ENCODE results near the gene CASP6.

The CASP6 gene

DNA sequence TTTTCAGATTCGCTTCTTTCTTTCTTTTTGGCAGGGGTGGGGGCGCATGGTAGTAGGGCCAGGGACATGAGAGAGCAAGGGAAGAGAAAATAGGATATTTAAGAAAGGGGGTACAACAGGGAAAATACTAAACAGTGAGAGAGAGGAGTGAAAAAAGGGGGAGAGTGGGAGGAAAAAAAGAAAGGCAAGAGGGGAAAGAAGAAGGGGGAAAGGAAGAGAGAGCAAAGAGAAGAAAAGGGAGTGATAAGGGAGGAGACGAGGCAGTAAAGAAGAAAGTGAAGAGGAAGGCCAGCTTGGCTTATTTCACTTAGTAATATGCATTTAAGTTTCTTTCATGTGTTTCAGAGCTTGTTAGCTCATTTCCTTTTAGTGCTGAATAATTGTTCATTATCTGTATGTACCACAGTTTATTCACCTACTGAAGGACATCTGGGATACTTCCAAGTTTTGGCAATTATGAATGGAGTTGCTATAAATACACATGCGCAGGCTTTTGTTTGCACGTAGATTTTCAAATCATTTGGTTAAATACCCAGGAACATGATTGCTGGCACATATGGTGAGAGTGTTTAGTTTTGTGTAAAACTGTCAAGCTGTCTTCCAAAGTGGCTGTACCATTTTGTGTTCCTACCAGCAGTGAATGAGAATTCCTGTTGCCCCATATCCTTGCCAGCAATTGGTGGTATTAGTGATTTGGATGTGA, 37.3 kb downstream of the CASP6 start:
- no peak for DNase-seq

DNA sequence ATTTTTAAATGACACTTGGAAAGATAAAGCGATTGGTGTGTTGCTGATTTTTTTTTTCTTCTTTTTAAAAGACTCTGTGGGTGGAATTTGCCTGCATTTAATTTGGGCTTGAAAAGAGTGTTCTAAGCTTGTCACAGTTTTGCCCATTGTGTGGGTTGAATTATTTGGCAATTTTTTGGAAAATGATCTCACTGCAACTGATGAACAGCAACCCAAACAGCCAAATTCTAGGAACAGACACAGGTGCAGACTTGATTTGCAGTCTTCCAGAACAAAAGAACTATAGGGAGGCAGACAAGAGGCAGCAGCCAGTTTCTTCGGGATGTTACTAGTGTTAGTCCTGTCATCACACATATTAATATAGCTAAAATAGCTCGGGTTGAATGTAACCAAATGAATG, 40.5 kb downstream of the CASP6 start:
- DNase-seq, result no peak

DNA sequence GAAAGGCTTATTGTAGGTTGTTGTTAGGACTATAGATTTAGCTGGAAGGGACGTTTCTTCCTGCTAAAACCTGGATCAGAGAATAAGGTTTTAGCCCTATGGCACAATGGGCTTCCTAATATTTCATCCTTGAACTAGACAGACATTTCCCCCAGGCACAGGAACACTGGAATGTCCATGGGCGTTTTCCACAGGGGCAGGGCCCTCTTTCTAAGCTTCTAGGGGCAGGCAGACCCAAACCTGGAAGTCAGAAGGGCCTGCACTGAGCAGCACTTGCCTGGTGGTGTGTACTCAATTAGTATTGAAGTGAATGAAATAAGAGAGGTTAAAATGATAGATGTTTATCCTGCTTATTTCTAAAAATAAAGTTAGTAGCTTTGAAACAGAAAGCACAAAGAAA, 41.1 kb downstream of the CASP6 start:
- DNase-seq, result no peak

DNA sequence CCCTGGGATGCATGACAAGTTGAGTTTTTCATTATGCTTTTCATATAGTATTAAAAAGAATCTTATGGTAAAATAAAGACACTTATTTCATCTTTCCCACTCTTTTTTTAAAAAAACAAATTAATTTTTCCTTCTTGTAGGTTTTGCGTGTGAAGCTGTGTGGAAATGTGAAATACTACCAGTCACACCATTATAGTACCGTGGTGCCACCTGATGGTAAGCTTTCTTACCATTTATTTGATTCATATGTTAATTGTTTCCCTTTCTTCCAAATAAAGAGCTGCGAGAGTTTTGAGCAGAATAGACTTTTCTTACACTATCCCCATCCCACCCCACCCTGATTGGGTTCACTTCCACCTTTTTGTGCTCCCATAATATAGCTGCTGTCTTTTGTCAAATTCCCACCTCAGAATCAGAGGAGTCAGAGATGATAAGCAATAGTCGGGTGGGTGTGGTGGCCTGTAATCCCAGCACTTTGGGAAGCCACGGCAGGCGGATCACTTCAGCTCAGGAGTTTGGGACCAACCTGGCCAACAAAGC, 44.3 kb downstream of the CASP6 start:
- no peak for DNase-seq

DNA sequence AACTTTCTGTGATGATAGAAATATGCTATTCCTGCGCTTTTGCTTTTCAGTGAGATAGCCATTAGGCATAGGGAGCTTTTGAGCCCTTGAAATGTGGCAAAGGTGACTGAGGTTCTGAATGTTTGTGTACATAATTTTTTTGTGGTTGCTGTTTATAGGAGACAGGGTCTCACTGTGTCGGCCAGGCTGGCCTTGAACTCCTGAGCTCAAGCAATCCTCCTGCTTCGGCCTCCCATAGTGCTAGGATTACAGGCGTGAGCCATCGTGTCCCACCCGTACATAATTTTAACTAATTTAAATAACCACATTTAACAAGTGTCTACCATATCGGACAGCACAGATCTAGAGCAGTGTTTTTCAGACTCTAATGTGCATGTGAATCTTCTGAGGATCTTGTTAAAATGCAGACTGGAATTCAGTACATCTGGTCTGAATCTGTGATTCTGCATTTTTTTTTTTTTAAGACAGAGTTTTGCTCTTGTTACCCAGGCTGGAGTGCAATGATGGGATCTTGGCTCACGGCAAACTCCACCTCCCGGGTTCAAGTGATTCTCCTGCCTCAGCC, 45.3 kb downstream of the CASP6 start:
- DNase-seq, result no peak

DNA sequence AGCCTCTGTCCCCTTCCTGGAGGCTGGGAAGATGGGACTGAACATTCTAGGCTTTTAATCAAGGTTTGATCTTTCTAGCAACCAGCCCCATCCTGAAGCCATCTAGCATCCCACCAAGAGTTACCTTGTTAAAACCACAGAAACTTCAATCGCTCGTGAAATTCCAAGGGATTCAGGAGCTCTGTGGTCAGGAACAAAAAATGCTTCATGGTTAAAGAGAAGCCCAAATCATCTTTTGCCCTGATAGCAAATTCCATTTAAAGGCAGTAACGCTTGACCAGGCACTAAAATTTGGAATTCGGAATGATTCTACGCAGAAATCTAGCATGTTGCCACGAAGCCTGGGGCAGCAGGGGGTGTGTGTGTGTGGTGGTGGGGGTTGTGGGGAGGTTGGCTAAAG, 47.8 kb downstream of the CASP6 start:
- DNase-seq, result no peak

DNA sequence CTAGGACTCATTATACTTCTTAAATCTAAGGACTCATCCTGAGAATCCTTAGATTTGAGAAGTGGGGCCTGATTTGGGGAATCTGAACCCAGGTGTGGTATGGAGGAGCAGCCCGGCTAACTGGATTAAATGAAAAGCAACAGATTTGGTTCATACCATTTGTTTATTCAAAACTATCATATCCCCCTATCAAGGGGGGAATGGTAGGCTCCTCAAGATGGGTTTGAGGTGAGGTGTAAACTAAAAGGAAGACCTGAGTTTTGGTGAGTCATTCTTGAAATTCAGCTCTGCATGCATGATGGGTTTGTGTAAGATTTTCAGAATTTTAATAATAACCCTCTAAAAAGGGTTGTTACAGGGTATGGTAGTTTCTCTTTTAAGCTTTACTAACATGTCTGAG, 53.4 kb downstream of the CASP6 start:
- DNase-seq, result no peak

DNA sequence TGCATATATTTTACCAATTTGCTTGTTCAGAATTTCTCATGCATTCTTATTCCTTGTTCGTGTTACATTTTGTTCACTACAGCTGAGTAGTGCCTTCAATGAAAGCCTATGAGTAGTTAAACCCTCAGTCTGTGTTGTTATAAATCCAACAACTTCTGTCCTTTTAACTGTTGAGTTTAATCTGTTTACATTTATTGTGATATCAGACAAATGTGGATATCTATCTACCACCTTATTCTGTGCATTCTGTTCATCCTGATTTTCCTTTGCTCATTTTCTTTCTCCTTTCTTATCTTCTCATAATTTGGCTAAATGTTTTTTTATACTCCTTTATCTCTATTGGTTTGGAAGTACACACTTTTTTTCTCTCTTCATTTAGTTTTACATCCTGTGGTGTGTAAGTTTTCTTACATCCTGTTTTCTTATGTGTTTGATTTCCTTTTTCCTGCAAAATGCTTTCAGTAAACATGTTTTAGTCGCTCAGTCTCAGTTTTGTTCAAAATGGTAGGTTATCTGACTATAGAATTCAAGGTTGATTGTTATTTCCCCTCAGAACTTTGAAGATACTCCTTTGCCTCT, 54.2 kb downstream of the CASP6 start:
- DNase-seq, result no peak

DNA sequence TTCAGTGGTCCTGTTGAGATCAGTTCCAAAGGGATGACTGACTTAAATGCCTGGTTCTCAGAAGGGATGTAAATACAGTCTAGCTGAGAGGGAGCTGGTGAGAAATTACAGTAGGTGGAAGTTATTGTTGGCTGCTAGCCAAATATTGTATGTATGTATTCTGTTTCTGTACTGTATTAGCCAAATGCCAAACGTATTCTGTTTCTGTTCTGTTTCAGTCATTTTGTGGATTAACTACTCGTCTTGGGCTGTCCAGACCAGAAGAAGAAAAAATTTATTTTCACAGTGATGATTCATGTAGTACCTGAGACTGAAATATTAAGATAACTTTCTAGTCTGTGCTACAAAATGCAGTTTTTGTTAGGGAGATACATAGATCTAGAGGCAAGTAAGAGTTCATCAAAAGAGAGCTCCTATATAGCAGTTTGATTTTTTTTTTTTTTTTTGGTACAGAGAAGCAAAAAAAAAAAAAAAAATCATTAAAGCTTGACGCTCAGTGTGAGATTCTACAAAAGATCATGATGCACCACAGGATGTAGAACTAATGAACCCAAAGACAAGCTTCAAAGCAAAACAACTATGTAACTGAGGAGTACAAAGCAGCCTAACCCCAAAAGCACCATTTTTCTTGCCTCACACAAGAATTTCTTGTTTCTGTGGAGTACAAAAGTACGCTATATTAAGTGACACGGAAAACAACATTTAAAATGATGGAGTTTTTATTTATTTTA, 54.8 kb downstream of the CASP6 start:
- no peak for DNase-seq

DNA sequence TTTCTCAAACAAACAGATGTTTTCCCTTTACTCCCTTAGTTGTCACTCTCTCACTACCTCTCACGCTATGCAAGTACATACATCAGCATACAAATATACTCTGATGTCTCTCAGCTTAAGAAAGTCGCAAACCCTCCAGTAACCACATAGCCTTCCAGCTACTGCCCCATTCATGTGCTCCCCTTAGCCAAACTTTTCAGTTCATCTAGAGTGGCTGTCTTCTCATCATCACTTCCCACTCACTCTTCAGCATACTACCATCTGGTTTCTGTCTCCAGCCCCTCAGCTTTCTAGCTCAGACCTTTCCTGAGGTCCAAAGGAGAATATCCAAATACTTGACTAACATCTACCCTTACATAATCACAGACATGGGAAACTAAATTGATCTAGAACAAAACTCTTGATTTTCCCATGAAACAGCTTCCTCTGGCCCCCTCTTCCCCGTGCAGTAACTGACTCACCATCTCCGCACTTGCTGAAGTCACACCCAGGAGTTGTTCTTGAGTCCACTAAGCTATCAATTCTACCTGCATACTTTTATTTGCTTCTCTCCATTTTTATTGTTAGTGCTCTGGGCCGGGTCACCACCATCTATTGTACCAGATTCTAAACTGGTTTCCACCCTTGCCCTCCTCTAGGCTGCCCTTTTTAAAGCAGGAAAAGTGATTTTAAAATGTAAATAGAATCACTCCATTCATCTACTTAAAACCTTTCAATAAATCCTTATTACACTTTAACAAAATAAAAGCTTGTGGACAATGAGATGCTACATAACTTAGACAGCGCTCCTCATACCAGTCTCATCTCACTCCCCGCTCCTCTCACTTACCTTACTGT, 57.2 kb downstream of the CASP6 start:
- no peak for DNase-seq

DNA sequence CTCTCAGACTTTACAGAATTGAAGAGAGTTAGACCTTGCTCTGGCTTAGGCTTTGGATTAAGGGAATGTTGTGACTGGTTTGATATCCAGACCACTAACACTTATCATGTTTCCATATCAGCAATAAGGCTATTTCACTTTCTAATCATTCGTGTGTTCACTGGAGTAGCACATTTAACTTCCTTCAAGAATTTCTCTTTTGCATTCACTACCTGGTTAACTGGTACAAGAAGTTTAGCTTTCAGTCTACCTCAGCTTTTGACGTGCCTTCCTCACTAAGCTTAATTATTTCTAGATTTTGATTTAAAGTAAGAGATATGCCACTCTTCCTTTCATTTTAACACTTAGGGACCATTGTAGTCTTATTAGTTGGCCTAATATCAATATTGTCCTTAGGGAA, 62.6 kb downstream of the CASP6 start:
- no peak for DNase-seq
